GM19238 (cell line): ENCODE measurements around the gene BMAL1.
"Not testable (repeated sequence)": the region's sequence is repeated elsewhere in the genome, so short reads cannot be mapped to it uniquely, and the experiment has no call there.

Source experiments
- DNase-seq: peaks from one replicate; pipeline ENCODE4 v3.0.0; 2011; ENCODE audit warnings: low spot score; ENCODE audit not compliant: insufficient read length

BMAL1 gene

GRCh38 chr11:13375798-13376197 lies 98.2 kb downstream of the BMAL1 start:
- DNase-seq: no peak

DNA sequence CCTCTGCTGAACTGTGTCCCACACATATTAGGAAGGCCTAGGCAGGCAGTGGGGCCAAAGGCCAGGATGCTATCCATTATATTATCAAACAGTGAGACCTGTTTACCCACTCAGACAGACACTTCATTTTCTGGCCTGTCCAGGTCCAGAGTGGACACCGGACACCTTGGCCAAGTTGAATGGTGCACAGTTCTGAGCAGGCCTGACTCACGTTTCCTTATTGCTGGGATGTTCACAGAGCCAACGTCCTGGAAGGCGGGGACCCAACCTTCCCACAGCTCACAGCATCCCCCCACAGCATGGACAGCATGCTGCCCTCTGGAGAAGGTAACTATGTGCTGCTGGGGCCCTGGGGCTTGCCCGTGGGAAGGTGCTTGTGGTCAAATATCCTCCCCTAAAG lies 98.8 kb downstream of the BMAL1 start:
- DNase-seq: no peak

- DNase-seq: no peak
These were observed 99.2 kb downstream of the BMAL1 start for GRCh38 chr11:13376838-13377237.

DNA sequence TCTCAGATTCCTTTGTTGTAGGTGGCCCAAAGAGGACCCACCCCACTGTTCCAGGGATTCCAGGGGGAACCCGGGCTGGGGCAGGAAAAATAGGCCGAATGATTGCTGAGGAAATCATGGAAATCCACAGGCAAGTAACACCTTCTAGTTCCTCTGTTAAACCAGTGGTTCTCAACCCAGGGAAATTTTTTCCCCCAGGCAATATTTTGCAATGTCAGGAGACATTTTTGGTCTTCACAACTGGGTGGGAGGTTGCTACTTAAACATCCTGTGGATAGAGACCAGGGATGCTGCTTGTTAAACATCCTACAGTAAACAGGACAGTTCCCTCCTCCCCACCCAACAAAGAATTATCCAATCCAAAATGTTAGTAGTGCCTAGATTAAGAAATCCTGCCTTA lies 100.7 kb downstream of the BMAL1 start:
- DNase-seq: no peak

DNA sequence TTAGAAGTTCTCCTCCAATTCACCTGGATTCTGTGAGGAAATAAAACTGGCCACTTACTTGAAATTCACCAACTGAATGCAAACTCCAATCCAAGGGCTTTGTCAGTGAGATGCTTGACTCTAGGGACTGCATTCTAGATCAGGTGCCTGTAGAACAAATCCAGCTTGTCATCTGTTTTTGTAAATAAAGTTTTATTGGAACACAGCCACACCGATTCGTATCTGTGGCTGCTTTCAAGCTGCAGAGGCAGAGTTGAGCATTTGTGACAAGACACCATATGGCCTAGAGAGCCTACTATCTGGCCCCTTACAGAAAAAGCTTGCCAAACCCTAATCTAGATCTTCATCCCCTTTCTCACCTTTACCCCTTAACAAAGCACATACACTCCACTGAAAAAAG lies 103.1 kb downstream of the BMAL1 start:
- no peak for DNase-seq

DNA sequence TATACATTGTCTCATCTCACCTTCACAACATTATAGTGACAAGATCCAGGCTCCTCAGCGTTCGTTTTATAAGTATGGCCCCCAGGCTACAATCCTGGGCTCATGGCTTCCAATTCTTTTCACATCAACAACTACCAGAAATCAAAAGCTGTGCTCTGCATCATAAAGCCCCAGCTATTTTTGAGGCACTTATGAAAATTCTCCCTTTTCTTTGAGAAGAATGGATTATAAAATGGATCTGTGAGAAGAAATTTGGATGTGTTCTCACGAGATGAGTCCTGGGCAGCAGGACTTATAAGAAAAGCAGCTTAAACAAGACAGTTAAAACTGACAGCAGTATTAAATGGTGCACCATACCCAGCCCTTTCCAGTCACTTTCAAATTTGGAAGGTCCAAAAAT lies 105.2 kb downstream of the BMAL1 start:
- DNase-seq: no peak

DNA sequence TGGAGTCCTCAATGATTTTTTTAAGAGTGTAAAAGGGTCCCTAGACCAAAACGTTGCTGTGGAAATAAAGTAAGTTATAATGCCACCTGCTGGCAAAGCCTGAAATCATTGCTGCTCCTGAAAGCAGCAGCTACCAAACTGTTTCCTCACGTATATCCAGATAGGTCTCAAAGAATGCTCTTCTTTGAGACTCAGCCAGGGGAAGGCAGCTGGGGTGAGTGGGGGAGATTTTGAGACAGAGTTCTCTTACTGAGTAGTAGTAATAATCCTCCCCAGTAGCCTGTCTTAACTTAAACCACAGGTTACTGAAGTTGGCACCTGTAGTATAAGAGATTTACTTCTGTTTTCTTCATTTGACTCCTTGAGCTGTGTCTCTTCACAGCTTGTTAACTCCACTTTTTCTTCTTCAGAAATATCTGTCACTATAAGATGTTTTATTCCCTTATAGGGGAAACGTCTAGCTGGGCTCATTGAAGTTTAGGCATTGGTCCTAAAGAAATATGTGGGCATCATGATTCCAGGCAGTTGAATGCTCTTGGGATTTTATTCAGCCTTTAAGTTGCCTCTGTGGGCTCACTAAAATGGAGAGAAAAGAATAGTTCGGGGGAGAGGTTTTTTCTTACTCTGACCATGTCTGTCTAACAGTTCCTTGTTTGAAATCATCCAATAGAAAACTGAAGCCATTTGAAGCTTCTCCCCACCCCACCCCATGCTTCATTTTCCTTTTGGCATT lies 107.5 kb downstream of the BMAL1 start:
- DNase-seq: no peak

DNA sequence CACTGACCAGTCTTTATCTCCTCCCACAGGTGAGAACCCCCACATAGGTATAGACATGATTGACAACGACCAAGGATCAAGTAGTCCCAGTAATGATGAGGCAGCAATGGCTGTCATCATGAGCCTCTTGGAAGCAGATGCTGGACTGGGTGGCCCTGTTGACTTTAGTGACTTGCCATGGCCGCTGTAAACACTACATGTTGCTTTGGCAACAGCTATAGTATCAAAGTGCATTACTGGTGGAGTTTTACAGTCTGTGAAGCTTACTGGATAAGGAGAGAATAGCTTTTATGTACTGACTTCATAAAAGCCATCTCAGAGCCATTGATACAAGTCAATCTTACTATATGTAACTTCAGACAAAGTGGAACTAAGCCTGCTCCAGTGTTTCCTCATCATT lies 109.0 kb downstream of the BMAL1 start:
- no peak for DNase-seq

- DNase-seq: no peak
These were observed 111.2 kb downstream of the BMAL1 start for GRCh38 chr11:13388741-13389140.

DNA sequence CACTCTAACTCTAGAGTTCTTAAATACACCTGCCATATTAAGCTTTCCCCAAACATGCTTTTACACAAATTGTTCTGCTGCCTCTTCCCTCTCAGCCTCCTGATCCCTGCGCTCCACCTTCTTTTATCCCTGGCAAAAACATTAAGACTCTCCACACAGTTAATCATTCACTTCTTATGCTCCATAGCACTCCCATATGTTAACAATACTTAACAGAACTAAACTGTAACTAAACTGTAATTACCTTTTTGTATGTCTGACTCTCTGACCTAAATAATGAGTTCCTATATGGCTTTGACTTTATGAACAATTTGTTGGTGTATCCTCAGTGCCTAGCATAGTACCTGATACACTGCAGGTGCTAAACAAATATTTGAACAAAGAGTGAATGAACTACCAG lies 113.6 kb downstream of the BMAL1 start:
- DNase-seq: no peak

GRCh38 chr11:13398335-13398734 lies 120.7 kb downstream of the BMAL1 start:
- not testable (repeated sequence) for DNase-seq

GRCh38 chr11:13405220-13405619 lies 127.6 kb downstream of the BMAL1 start:
- no peak for DNase-seq

DNA sequence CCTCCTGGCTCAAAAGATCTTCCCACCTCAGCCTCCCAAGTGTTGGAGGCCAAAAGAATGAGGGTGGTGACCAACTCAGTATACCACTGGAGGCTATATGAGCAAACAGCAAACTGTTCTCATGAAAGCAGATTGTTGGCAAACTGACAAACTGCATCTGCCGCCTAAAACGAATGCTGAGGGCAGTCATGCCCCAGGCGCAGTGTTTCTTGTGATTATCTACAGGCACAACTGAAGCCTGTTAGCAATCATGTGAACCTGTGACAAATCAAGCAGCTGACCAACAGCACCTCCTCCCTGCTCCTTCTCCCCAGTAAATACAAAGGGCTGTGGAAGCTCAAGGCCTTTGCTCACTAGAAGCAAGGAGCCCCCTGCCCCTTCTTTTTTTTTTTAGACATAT lies 137.6 kb downstream of the BMAL1 start:
- DNase-seq: no peak

GRCh38 chr11:13421561-13421960 lies 144.0 kb downstream of the BMAL1 start:
- DNase-seq: no peak

DNA sequence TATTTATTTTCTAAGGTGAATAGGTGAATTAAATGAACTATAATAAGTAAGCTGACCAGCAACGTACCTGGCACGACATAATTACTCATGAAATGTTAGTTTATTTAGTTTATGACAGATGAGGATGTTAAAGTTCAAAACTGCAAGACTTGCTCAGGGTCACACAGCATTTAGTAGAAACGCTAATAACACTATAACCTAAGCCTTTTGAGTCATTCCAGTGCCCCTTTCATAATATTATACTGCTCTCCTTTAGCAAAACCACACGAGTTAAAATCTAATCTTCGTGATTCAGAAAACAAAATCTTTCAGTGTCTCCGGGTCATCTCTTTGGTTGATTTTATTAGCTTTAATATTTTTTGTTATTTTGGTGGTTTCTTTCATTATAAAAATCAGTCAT lies 145.8 kb downstream of the BMAL1 start:
- no peak for DNase-seq

- no peak for DNase-seq
These were observed 149.8 kb downstream of the BMAL1 start for GRCh38 chr11:13427440-13427839.

DNA sequence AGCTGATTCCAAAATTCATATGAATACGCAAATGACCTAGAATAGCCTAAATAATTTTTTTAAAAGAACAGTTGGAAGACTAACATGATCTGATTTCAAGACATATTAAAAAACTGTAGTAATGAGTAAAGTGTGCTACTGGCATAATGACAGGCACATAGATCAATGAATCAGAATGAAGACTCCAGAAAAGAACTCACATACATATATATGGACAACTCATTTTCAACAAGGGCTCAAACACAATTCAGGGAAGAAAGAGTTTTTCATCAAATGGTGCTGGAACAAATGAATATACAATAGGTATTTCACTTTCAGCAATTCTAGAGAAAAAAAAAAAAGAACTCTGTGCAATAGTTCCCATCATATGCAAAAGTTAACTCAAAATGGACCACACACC lies 151.7 kb downstream of the BMAL1 start:
- no peak for DNase-seq

GRCh38 chr11:13429836-13430235 lies 152.2 kb downstream of the BMAL1 start:
- no peak for DNase-seq

DNA sequence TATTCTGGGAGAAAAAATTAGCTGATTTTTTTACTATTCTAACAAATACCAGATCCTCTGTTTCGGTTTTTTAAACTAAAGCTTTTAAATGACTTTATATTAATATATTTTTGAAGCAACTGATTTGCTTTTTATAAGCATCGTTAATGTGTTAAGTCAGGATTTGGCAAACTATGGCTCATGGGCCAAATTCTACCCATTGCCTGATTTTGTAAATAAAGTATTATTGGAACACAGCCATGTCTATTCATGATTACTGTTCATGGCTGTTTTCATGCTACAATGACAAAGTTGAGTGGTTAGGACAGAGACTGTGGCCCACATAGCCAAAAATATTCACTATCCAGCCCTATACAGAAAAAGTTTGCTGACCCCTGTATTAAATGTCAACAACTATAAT lies 155.8 kb downstream of the BMAL1 start:
- DNase-seq: no peak

- DNase-seq: no peak
These were observed 156.9 kb downstream of the BMAL1 start for GRCh38 chr11:13434247-13435205.

GRCh38 chr11:13436836-13437235 lies 159.2 kb downstream of the BMAL1 start:
- DNase-seq: not testable (repeated sequence)
